Fibroblast of mammary gland (primary cell): Measurements from ENCODE around the gene PARP1.

Experiments
- DNase-seq: peaks from one replicate; pipeline ENCODE4 v3.0.0-alpha.2; 2010; ENCODE audit warnings: low read depth
- H3K4me3 ChIP-seq: 2 replicates; pipeline ENCODE4 v1.5.1; 2011; ENCODE audit warnings: low read depth, mild to moderate bottlenecking, low read length, moderate library complexity; ENCODE audit not compliant: control insufficient read depth
- TF ChIP-seq, protein P1 (sequence below): conservative IDR thresholded peaks from 2 replicates; pipeline ENCODE4 v1.5.1; 2011; ENCODE audit warnings: low read depth, low read length, inconsistent platforms; ENCODE audit not compliant: control insufficient read depth, insufficient read depth

PARP1 gene

DNA sequence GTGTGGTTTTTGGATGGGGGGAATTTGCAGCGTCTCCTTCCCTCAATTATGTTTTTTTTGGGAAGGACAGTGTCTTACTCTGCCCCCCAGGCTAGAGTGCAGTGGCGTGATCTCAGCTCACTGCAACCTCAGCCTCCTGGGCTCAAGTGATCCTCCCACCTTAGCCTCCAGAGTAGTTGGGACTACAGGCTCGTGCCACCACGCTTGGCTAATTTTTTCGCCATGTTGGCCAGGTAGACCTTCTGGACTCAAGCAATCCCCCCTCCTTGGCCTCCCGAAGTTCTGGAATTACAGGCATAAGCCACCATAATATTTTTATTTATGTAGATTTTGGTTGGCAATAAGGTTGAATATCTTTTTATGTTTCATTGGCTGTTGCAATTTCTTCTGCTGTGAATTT, 9.5 kb upstream of the PARP1 start:
- TF ChIP-seq, protein P1, sequence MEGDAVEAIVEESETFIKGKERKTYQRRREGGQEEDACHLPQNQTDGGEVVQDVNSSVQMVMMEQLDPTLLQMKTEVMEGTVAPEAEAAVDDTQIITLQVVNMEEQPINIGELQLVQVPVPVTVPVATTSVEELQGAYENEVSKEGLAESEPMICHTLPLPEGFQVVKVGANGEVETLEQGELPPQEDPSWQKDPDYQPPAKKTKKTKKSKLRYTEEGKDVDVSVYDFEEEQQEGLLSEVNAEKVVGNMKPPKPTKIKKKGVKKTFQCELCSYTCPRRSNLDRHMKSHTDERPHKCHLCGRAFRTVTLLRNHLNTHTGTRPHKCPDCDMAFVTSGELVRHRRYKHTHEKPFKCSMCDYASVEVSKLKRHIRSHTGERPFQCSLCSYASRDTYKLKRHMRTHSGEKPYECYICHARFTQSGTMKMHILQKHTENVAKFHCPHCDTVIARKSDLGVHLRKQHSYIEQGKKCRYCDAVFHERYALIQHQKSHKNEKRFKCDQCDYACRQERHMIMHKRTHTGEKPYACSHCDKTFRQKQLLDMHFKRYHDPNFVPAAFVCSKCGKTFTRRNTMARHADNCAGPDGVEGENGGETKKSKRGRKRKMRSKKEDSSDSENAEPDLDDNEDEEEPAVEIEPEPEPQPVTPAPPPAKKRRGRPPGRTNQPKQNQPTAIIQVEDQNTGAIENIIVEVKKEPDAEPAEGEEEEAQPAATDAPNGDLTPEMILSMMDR: no peak
- no peak overlapping the region for H3K4me3 ChIP-seq
- no peak for DNase-seq

DNA sequence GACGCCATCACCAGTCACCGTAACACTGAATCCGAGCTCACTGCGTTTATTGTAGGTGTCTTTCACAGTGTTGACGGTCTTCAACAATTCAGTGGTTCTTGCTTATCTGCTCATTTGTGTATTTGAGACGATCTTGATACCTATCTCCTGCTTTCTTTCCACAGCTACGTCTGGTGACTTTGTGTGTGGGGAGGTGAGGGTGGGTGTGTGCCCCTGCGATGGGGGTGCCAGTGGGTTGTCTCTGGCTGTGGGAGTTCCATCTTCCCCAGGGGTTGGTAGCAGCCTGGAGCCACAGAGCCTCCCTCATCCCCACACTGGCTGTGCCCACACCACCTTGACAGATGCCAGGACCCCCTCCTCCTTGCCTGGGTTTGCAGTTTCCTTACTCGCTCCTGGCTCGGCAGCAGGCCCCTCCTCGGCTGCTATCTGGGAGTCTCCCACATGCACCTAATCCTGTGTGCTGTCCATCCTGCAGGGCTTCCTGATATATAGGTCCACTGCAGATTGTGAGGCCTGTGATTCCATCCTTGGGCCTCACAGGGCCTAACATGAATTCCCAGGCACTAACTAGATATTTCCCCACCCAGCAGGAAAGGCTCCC, 6.3 kb upstream of the PARP1 start:
- no peak for DNase-seq
- TF ChIP-seq, protein P1: no peak
- no peak overlapping the region for H3K4me3 ChIP-seq

DNA sequence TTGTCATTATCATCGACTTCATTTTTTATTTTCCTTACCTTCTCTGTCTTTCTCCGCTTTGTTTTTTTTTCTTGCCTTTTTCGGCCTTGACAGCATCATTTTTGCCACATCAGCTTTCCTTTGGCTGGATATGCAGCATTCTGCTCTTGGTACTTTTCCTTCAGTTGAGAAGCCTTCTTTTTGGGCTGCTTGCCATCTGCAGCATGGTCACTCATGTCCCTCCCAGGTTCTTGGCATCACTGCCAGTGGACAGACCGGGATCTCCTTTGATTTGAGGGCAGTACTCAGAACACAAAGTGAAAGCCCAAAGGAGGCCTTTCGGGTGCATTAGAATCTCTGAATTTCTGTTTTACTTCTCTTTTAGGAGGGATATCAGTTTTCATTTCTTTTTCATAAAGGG, 3.7 kb upstream of the PARP1 start:
- DNase-seq: no peak
- H3K4me3 ChIP-seq: no peak overlapping the region
- TF ChIP-seq, protein P1: no peak

DNA sequence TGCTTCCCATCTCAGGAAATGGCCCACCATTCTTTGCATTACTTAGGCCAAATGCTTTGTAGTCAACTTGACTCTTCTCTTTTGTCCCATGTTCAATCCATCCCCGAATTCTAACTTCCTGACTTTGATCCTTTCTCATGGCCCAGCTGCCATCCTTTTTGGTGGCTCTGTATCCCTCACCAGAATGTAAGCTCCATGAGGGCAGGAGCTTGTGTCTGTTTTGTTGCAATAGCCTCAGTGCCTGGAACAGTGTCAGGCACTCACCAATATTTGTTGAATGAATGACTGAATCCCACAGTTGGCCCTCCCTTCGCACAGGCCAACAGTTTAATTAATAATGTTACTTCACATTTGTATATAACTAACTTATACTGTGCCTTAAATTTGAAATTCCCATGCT, 3.1 kb upstream of the PARP1 start:
- DNase-seq: no peak
- no peak overlapping the region for H3K4me3 ChIP-seq
- TF ChIP-seq, protein P1: no peak

DNA sequence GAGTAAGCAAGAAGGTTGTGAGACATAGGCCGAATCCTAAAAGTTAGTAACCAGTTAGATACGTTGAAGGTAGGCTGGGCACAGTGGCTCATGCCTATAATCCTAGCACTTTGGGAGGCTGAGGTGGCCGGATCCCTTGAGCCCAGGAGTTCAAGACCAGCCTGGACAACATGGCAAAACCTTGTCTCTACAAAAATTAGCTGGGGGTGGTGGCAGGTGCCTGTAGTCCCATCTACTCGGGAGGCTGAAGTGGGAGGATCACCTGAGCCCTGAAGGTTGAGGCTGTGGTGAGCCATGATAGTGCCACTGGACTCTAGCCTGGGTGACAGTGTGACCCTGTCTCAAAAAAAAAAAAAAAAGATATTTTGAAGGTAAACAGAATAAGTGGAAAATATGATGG, 1.5 kb upstream of the PARP1 start:
- H3K4me3 ChIP-seq: no peak overlapping the region
- no peak for DNase-seq
- TF ChIP-seq, protein P1: no peak

DNA sequence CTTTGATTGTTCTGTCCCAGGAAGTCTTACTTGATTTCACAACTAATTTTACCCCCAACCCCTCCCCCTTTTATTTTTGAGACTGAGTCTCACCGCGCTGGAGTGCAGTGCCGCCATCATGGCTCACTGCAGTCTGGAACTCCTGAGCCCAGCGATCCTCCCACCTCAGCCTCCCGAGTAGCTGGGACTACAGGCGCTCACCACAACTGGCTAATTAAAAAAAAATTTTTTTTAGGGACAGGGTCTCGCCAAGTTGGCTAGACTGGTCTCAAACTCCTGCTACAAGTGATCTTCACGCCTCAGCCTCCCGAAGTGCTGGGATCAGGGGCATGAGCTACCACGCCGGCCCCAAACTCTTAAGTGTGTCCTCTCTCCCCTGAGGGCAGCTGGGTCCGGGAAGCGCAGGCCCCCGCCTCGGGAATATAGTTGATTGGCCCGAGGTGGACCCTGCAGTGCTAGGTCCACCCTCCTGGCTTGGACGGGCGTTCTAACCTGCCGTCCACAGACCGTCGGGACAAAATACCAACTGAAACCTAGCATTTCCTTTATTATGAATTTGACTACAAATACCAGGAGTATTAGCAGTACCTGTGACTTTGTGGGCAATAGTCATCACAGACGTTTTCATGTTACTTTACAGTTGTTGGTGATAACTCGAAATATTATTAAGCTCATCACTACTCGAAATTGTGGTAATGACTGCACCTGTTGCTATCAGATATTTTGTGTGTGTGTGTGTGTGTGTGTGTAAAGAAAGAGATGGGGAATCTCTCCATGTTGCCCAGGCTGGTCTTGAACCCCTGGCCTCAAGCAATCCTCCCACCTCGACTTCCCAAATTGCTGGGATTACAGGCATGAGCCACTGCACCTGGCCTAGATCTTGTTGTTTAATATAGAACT, 642 bp upstream of the PARP1 start:
- TF ChIP-seq, protein P1: no peak
- no peak for DNase-seq
- peak overlapping the region; percentile 44 for H3K4me3 ChIP-seq
